ENCODE measurements around the gene APPL1.
"Not testable (repeated sequence)": the region's sequence is repeated elsewhere in the genome, so short reads cannot be mapped to it uniquely, and the experiment has no call there.

Gene APPL1

DNA sequence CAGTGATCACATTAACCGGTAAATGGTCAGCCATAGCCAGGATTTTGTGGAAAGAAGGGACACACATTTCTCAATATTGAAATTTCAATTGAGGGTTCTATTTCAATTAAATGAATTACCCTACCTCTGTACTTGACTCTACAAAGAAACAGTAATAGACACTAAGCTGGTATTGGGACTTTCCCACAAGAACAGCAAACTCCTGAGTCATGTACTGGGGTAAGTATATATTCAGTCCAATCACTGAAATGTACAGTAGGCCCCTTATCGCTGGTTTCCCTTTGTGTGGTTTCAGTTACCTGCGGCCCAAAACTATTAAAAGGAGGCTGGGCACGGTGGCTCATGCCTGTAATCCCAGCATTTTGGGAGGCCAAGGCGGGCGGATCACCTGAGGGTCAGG is 47.3 kb downstream of the APPL1 start:
- H3K4me3 ChIP-seq (ENCODE audit: low read length): no peak overlapping the region
- no peak overlapping the region for H3K4me2 ChIP-seq (ENCODE audit: low read length)
- no peaks in the 10 kb centered on the region for H3K4me1 ChIP-seq (ENCODE audit: control insufficient read depth, insufficient read depth, low read length)
- H3K9ac ChIP-seq (ENCODE audit: low read depth, low read length): no peak overlapping the region
- no peaks in the 10 kb centered on the region for H3K9me3 ChIP-seq (replicated peaks; ENCODE audit: low read length)
- no peaks in the 10 kb centered on the region for H3K27me3 ChIP-seq (ENCODE audit: control insufficient read depth, insufficient read depth, low read length)
- peaks cover 12% of the 10 kb centered on the region for H3K36me3 ChIP-seq (ENCODE audit: insufficient read depth, low read length)

DNA sequence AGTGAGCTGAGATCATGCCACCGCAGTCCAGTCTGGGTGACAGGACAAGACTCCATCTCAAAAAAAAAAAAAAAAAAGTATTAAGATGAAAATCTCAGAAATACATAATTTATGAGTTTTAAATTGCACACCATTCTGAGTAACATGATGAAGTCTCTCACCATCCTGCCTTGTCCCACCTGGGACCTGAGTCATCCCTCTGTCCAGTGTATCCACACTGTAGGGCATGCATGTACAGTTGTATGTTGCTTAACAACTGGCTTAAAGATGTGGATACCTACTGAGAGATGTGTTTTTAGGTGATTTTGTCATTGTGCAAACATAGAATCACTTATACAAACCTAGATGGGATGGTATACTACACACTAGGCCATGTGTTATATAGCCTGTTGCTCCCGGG is 47.9 kb downstream of the APPL1 start:
- H3K4me2 ChIP-seq (ENCODE audit: low read length): no peak overlapping the region
- H3K27me3 ChIP-seq (ENCODE audit: control insufficient read depth, insufficient read depth, low read length): no peaks in the 10 kb centered on the region
- H3K9ac ChIP-seq (ENCODE audit: low read depth, low read length): no peak overlapping the region
- peaks cover 8% of the 10 kb centered on the region for H3K36me3 ChIP-seq (ENCODE audit: insufficient read depth, low read length)
- no peaks in the 10 kb centered on the region for H3K4me1 ChIP-seq (ENCODE audit: control insufficient read depth, insufficient read depth, low read length)
- no peaks in the 10 kb centered on the region for H3K9me3 ChIP-seq (replicated peaks; ENCODE audit: low read length)
- no peak overlapping the region for H3K4me3 ChIP-seq (ENCODE audit: low read length)

DNA sequence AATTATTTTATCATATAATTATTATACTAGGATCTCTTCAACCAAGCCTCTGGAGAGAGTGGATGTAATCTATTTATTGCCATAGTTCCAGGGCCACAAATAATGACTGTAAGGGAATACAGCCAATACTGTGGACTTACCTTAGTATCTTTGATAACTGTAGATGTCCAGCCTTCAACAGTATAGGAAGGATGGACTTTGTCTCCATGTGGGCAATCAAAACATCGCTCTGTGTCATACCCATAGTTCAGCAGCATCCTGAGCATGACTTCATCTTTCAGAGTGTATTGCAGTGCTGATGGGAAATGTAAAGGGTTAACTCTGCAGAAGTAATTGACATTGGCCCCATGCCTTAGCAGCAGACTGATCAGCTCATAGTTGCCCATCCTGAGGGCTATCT is 50.7 kb downstream of the APPL1 start:
- H3K4me2 ChIP-seq (ENCODE audit: low read length): no peak overlapping the region
- no peaks in the 10 kb centered on the region for H3K27me3 ChIP-seq (ENCODE audit: control insufficient read depth, insufficient read depth, low read length)
- H3K4me3 ChIP-seq (ENCODE audit: low read length): no peak overlapping the region
- peaks cover 10% of the 10 kb centered on the region for H3K4me1 ChIP-seq (ENCODE audit: control insufficient read depth, insufficient read depth, low read length)
- H3K9ac ChIP-seq (ENCODE audit: low read depth, low read length): no peak overlapping the region
- no peaks in the 10 kb centered on the region for H3K9me3 ChIP-seq (replicated peaks; ENCODE audit: low read length)
- H3K36me3 ChIP-seq (ENCODE audit: insufficient read depth, low read length): peaks cover 5% of the 10 kb centered on the region

DNA sequence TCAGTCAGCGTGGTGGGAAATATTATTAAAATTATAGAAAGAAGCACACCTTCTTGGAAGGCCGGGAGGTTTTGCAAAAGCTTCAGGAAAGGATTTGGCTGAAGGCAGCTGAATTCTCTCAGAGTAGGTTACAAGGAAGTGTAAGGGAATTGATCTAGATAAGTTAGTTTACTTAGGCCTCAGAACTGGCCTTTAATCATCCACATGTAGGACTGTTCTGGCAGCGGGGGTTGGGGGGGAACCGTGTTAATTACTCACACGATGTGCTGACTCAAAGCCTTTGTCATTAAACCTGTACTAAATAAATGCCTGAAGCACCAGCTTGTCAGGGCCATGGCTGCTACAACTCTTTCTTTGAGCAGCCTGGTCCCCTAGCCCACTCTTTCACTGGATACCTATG is 52.2 kb downstream of the APPL1 start:
- Histone ChIP-seq H3K27me3 (ENCODE audit: control insufficient read depth, insufficient read depth, low read length) (no peaks in the 10 kb centered on the region), H3K9ac (ENCODE audit: low read depth, low read length) (no peak overlapping the region), H3K9me3 (replicated peaks; ENCODE audit: low read length) (no peaks in the 10 kb centered on the region), H3K4me1 (ENCODE audit: control insufficient read depth, insufficient read depth, low read length) (peaks cover 10% of the 10 kb centered on the region), H3K4me3 (ENCODE audit: low read length) (no peak overlapping the region), H3K36me3 (ENCODE audit: insufficient read depth, low read length) (peaks cover 3% of the 10 kb centered on the region), H3K4me2 (ENCODE audit: low read length) (no peak overlapping the region)

DNA sequence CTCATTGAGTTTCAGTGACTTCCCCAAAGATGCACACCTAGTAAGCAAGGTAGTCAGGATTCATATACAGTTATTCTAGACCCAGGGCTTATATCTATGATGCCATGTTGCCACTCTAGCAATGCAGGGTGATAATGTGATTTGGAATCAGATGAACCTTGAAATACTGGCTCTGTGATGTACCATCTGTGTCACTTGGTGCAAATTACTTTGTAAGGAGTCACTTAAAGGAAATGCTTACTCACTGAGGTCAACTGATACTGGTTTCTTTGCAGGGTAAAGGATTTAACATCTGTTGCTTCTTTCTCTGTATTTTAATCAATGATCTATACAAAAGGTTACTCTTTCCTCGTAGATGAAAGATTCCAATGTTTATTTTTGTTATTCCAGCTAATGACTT is 54.2 kb downstream of the APPL1 start:
- Histone ChIP-seq H3K27me3 (ENCODE audit: control insufficient read depth, insufficient read depth, low read length) (no peaks in the 10 kb centered on the region), H3K9me3 (replicated peaks; ENCODE audit: low read length) (no peaks in the 10 kb centered on the region), H3K4me3 (ENCODE audit: low read length) (no peak overlapping the region), H3K9ac (ENCODE audit: low read depth, low read length) (no peak overlapping the region), H3K36me3 (ENCODE audit: insufficient read depth, low read length) (no peaks in the 10 kb centered on the region), H3K4me1 (ENCODE audit: control insufficient read depth, insufficient read depth, low read length) (peaks cover 10% of the 10 kb centered on the region), H3K4me2 (ENCODE audit: low read length) (no peak overlapping the region)

DNA sequence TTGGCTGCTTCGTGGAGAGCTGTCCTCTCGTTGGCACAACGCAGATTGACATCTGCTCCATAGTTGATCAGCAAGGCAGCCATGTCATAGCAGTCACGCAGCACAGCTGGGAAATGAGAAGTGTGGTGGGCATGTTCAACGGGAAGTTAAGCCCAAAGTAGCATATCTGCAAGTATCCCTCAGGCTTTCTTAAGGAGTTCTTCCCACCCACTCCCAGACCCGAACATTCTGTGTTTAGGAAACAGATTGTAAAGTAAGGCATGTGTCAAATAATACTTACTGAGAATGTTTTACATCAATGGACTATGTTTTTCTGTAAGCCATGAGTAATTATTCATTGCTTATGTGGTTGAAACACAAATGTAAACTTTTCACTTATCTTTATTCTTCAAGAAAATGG is 55.8 kb downstream of the APPL1 start:
- Histone ChIP-seq H3K9me3 (replicated peaks; ENCODE audit: low read length) (no peaks in the 10 kb centered on the region), H3K36me3 (ENCODE audit: insufficient read depth, low read length) (no peaks in the 10 kb centered on the region), H3K4me2 (ENCODE audit: low read length) (no peak overlapping the region), H3K4me3 (ENCODE audit: low read length) (no peak overlapping the region), H3K9ac (ENCODE audit: low read depth, low read length) (no peak overlapping the region), H3K27me3 (ENCODE audit: control insufficient read depth, insufficient read depth, low read length) (no peaks in the 10 kb centered on the region), H3K4me1 (ENCODE audit: control insufficient read depth, insufficient read depth, low read length) (peaks cover 10% of the 10 kb centered on the region)

DNA sequence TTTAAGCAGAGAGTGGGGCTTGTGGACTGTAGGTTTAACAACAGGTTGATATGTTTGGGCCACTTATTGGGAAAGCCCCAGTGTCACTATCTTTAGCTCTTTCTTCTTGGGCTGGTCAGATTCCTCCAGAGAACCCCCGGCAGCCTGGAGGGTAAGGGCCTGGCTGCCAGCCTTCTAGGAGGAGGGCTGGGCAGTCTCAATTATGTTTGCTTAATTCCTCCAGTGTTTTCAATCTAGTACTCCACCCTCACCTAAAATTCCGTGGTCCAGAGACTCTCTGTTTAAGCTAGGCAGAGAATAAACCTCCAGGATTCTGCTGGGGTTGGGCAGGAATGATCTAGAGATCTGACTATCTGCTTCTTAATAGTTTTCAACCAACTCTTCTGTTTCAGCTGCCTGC is 59.7 kb downstream of the APPL1 start:
- H3K36me3 ChIP-seq (ENCODE audit: insufficient read depth, low read length): no peaks in the 10 kb centered on the region

DNA sequence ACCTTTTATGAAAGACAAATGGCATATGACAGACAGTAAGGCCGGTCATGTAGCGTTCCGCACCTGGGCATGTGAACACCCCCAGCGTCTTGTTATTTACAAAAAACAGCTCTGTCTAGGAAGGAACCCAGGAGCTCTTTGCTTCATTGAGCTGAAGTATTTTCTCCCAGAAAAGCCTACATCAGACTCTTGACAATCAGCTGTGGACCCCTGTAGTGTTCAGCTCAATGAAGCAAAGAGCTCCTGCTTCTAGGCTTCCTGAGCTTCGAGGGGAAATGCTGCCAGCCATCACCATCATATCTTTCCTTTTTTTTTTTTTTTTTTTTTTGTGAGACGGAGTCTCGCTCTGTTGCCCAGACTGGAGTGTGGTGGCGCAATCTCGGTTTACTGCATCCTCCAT is 60.9 kb downstream of the APPL1 start:
- H3K9ac ChIP-seq (ENCODE audit: low read depth, low read length): no peak overlapping the region
- H3K4me3 ChIP-seq (ENCODE audit: low read length): no peak overlapping the region
- no peaks in the 10 kb centered on the region for H3K27me3 ChIP-seq (ENCODE audit: control insufficient read depth, insufficient read depth, low read length)
- H3K36me3 ChIP-seq (ENCODE audit: insufficient read depth, low read length): no peaks in the 10 kb centered on the region
- no peak overlapping the region for H3K4me2 ChIP-seq (ENCODE audit: low read length)
- no peaks in the 10 kb centered on the region for H3K4me1 ChIP-seq (ENCODE audit: control insufficient read depth, insufficient read depth, low read length)
- no peaks in the 10 kb centered on the region for H3K9me3 ChIP-seq (replicated peaks; ENCODE audit: low read length)

More for the DNA sequence above, 59.7 kb downstream of the APPL1 start:
- Histone ChIP-seq H3K4me2 (ENCODE audit: low read length) (no peak overlapping the region), H3K4me3 (ENCODE audit: low read length) (no peak overlapping the region), H3K9ac (ENCODE audit: low read depth, low read length) (no peak overlapping the region), H3K9me3 (replicated peaks; ENCODE audit: low read length) (no peaks in the 10 kb centered on the region), H3K27me3 (ENCODE audit: control insufficient read depth, insufficient read depth, low read length) (no peaks in the 10 kb centered on the region), H3K4me1 (ENCODE audit: control insufficient read depth, insufficient read depth, low read length) (no peaks in the 10 kb centered on the region)

DNA sequence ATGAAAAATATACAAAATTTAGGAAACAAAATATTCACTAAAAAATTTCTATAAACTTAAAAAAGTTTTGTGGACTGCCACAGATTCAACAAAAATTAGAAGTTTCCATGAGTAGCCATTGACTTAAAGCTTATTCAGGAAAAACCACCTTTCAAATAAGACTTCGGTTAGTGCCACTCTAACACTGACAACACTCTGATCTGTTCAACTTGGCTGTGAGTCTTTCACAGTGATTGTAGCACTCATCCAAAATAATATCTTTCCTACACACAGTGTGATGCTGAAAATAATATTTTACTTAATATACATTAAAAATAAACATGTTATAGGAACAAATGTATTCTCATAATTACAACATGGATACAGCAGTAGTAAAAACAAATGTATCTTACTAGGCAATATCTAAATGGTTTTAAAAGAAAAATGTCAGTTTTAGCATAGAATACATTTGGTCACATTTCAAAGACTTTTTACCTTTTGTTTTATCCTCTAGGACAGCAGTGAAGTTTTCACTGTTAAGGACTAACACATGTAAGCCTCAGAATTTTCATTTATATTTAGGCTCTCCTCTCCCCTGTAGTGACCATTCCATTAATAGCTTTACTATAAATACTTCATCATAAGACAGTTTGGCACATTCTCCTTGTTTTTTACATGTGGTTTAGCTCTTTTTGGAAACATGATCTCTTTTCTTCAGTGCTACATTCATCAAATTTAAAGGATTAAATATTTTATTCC is 64.8 kb downstream of the APPL1 start, which contains the start of gene ASB14:
ASB14 (minus strand) TSS at position 527 of the 738 bp plus-strand sequence. CDS start 652 bp downstream, outside the sequence.
- no peaks in the 10 kb centered on the region for H3K9me3 ChIP-seq (replicated peaks; ENCODE audit: low read length)
- no peak within 1 kb of the TSS for H3K9ac ChIP-seq (ENCODE audit: low read depth, low read length)
- no peaks in the 10 kb centered on the region for H3K27me3 ChIP-seq (ENCODE audit: control insufficient read depth, insufficient read depth, low read length)
- no peaks in the 10 kb centered on the region for H3K4me1 ChIP-seq (ENCODE audit: control insufficient read depth, insufficient read depth, low read length)
- H3K4me3 ChIP-seq (ENCODE audit: low read length): no peak within 1 kb of the TSS
- no peaks in the 10 kb centered on the region for H3K36me3 ChIP-seq (ENCODE audit: insufficient read depth, low read length)
- H3K4me2 ChIP-seq (ENCODE audit: low read length): no peak within 1 kb of the TSS

DNA sequence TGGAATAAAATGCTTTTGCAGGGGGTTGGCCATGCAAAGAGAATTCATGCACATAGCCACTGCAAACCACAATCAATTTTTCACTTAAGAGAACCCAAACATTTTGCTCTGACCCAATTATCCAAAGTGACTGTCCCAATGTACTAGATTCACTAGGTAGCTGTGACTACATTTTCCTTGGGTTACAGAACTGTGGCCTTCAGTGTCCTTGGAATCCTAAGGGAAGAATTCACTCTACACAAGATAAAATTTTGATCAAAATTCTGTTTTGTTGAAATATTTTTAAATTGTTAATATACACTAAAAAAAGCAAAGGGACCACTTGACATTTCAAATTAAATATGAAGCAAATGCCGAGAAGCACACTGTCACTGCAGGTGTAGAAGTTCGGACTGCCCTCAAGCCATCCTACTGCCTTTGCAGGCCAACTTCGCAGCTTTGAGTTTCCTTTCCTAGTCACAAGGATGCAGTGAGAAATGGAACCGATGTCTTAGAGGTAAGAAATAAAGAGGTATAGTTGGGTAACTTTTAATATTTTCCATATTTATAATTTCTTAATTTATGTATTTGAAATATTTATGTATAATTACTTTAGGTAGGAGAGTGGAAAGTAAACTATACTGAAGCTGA is 65.5 kb downstream of the APPL1 start:
- Histone ChIP-seq H3K9ac (ENCODE audit: low read depth, low read length) (no peak overlapping the region), H3K27me3 (ENCODE audit: control insufficient read depth, insufficient read depth, low read length) (no peaks in the 10 kb centered on the region), H3K4me3 (ENCODE audit: low read length) (no peak overlapping the region), H3K4me2 (ENCODE audit: low read length) (no peak overlapping the region), H3K4me1 (ENCODE audit: control insufficient read depth, insufficient read depth, low read length) (no peaks in the 10 kb centered on the region), H3K9me3 (replicated peaks; ENCODE audit: low read length) (no peaks in the 10 kb centered on the region), H3K36me3 (ENCODE audit: insufficient read depth, low read length) (no peaks in the 10 kb centered on the region)

DNA sequence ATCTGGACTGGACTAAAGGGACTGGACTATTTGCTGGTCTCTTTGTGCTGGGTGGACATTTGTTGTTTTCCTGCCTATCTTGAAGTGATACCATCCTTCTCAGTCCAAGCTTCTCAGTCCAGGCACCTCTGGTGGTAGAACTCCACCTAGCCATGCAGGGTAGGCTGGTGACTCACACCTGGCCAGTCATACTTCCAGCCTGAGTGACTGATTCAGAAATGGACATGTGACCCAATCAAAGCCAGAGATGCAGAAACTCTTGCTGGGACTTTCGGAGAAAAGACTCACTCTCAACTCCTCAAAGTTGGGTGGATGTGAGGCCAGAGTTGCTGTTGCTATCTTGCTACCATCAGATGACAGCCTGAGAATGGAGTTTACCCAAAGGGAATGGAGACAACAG is 70.5 kb downstream of the APPL1 start:
- no peak overlapping the region for H3K4me3 ChIP-seq (ENCODE audit: low read length)
- no peaks in the 10 kb centered on the region for H3K36me3 ChIP-seq (ENCODE audit: insufficient read depth, low read length)
- peaks cover 4% of the 10 kb centered on the region for H3K27me3 ChIP-seq (ENCODE audit: control insufficient read depth, insufficient read depth, low read length)
- H3K4me2 ChIP-seq (ENCODE audit: low read length): no peak overlapping the region
- H3K9me3 ChIP-seq (replicated peaks; ENCODE audit: low read length): no peaks in the 10 kb centered on the region
- no peak overlapping the region for H3K9ac ChIP-seq (ENCODE audit: low read depth, low read length)
- H3K4me1 ChIP-seq (ENCODE audit: control insufficient read depth, insufficient read depth, low read length): no peaks in the 10 kb centered on the region

DNA sequence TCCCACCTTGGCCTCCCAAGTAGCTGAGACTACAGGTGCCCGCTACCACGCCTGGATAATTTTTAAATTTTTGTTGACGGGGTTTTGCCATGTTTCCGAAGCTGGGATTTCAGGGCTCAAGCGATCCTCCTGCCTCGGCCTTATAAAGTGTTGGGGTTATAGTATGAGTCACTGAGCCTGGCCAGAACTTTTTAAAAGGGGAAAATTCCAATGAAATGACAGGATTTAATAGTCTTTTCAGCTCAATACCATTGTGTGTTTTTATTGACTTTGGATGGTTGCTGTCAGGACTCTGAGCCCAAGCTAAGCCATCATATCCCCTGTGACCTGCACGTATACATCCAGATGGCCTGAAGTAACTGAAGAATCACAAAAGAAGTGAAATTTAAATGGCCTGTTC is 76.0 kb downstream of the APPL1 start:
- H3K27me3 ChIP-seq (ENCODE audit: control insufficient read depth, insufficient read depth, low read length); H3K9ac ChIP-seq (ENCODE audit: low read depth, low read length); H3K4me1 ChIP-seq (ENCODE audit: control insufficient read depth, insufficient read depth, low read length); H3K4me3 ChIP-seq (ENCODE audit: low read length); H3K36me3 ChIP-seq (ENCODE audit: insufficient read depth, low read length); H3K9me3 ChIP-seq (replicated peaks; ENCODE audit: low read length); H3K4me2 ChIP-seq (ENCODE audit: low read length): not testable (repeated sequence)
